Measurements from ENCODE around the gene APOC3. TPM values are rescaled to one million over a fixed set of nuclear protein-coding genes. Genes with fewer than 3 reads are reported as not detected.

Gene APOC3
- total and polyA plus RNA-seq, 2 of the 4 experiments (the other 2 are of a cell fraction): not detected

- no peak overlapping the region for H3K9ac ChIP-seq (ENCODE audit: low read depth, low read length)
- H3K27me3 ChIP-seq (ENCODE audit: control insufficient read depth, insufficient read depth, low read length): no peaks in the 10 kb centered on the region
- ATAC-seq (ENCODE audit: low read depth): peak; percentile 53
- H3K14ac ChIP-seq (replicated peaks; ENCODE audit: low read depth, low read length): peak overlapping the region; percentile 18
- ChIA-PET POLR2A (ENCODE audit: unreplicated experiment) (no interaction called here), CTCF (interaction anchor here (0.9 to 1.4 kb wide), 3 partner anchors 12 to 27 kb away, joined by 3 to 4 read pairs (median 3); no protein-coding TSS in a partner anchor)
- peak overlapping the region; percentile 3; the same call in 1 of the 3 replicates for H2BK15ac ChIP-seq (ENCODE audit: low read depth, low read length)
- H3K4me3 ChIP-seq (ENCODE audit: insufficient read depth, low read depth, low read length): no peak overlapping the region
- peak overlapping the region; percentile 39 for H3K18ac ChIP-seq (ENCODE audit: low read depth, low read length)
- H3K79me1 ChIP-seq (ENCODE audit: low read depth in 1 of 2, low read length in 2 of 2): peaks cover 6 to 30% of the 10 kb centered on the region in 2 experiments; a peak in 3 of 4 replicates
- H2BK120ac ChIP-seq (ENCODE audit: low read depth, low read length): peak overlapping the region; percentile 61
- peak overlapping the region; percentile 20 for H2AK5ac ChIP-seq (ENCODE audit: low read depth, low read length)
- H4K91ac ChIP-seq (ENCODE audit: insufficient read depth, low read depth, low read length): no peak overlapping the region
- peak overlapping the region; percentile 47; the same call in 1 of the 2 replicates for H2BK20ac ChIP-seq (ENCODE audit: low read depth, low read length)
- no peaks in the 10 kb centered on the region for H3K9me3 ChIP-seq (ENCODE audit: control insufficient read depth, insufficient read depth, low read length)
- 83% methylated on average over 1 of the region's 5 CpGs; no CpG with 5 or more reads in 1 of the 2 experiments for WGBS, 2 experiments (ENCODE audit: extremely low coverage in 2 of 2, insufficient read length in 1 of 2)
- H4K8ac ChIP-seq (ENCODE audit: low read depth in 2 of 2, low read length in 2 of 2): peak overlapping the region in 1 of 2 experiments; percentile 20; a peak in 1 of 4 replicates
- H2BK5ac ChIP-seq (ENCODE audit: low read depth, low read length, poor library complexity, severe bottlenecking): no peak overlapping the region
- H3K4me2 ChIP-seq (ENCODE audit: low read depth, low read length): peak overlapping the region; percentile 30; the same call in 1 of the 2 replicates
- H3K4me1 ChIP-seq (ENCODE audit: control insufficient read depth, insufficient read depth, low read length): peaks cover 16% of the 10 kb centered on the region
- in situ Hi-C loops (cut with MboI; ENCODE audit: low sequenced_read_pairs): no loop called here
- peaks cover 18% of the 10 kb centered on the region for H3K9me1 ChIP-seq (ENCODE audit: insufficient read depth, low read length)
- no peak overlapping the region for H2AK9ac ChIP-seq (replicated peaks; ENCODE audit: low read depth, low read length, poor library complexity)
- no TSS peak for BruUV-seq (replicated peaks)
- 0 out of 2 replicates have a peak overlapping the region, but pooled peaks have one; percentile 10 for H4K5ac ChIP-seq (ENCODE audit: low read depth, low read length)
- H3K56ac ChIP-seq (ENCODE audit: extremely low read depth, insufficient read depth, low read length): no peak overlapping the region
- DNase-seq: peak; percentile 57
- peak overlapping the region; percentile 11; the same call in 1 of the 2 replicates for H3K23ac ChIP-seq (ENCODE audit: low read depth, low read length)
- peak overlapping the region; percentile 44 for H3K4ac ChIP-seq (ENCODE audit: low read depth, low read length)
- no peak overlapping the region for H2AFZ ChIP-seq (replicated peaks; ENCODE audit: low read length, poor library complexity)
- intact Hi-C loops (cut with micrococcal nuclease): loop anchor here (10.0 kb wide), 1 partner anchor 372 kb away; no protein-coding TSS in a partner anchor
- peak overlapping the region; percentile 55 for H3K27ac ChIP-seq (ENCODE audit: insufficient read depth, low read length)
- TF ChIP-seq MAFK (IDR thresholded peaks at IDR 0.05; ENCODE audit: low read depth, low read length): peak; percentile 79
- no peak for TF ChIP-seq USF2 (IDR thresholded peaks at IDR 0.05; ENCODE audit: low read depth, low read length)
- peaks cover 12% of the 10 kb centered on the region; the same call in 1 of the 2 replicates for H3K36me3 ChIP-seq (ENCODE audit: control insufficient read depth, insufficient read depth, low read length)
- dilution Hi-C loops (cut with HindIII; ENCODE audit: low sequenced_read_pairs, unreplicated experiment): no loop called here
- H4K20me1 ChIP-seq (ENCODE audit: insufficient read depth, low read length): peaks cover 17% of the 10 kb centered on the region
Measured at GRCh38 chr11:116852261-116853031, 22.7 kb downstream of the APOC3 start.
